Measurements from ENCODE around the gene WDR49.

WDR49 gene

GRCh38 chr3:167559924-167560323 is 93.8 kb downstream of the WDR49 start:
- Histone ChIP-seq H3K4me1 (ENCODE audit: control insufficient read depth, insufficient read depth, low read length) (no peaks in the 10 kb centered on the region), H3K27ac (ENCODE audit: extremely low read depth, low read depth, low read length) (no peak overlapping the region), H3K36me3 (ENCODE audit: control insufficient read depth in 2 of 2, insufficient read depth in 1 of 2, low read length in 2 of 2) (no peaks in the 10 kb centered on the region), H3K9me3 (ENCODE audit: control insufficient read depth, insufficient read depth, low read depth, low read length) (no peaks in the 10 kb centered on the region), H3K4me3 (ENCODE audit: low read depth, low read length) (no peak overlapping the region)
- ChIA-PET CTCF (no interaction called here), POLR2A (no interaction called here)
- TF ChIP-seq ZSCAN18 (tag by site-specific recombination; IDR thresholded peaks at IDR 0.05) (no peak), PRDM1 (tag by site-specific recombination; IDR thresholded peaks at IDR 0.05) (no peak), ZNF837 (tag by site-specific recombination; IDR thresholded peaks at IDR 0.05) (no peak), ZNF777 (tag by site-specific recombination; IDR thresholded peaks at IDR 0.05; ENCODE audit: borderline replicate concordance) (no peak), ZXDB (tag by site-specific recombination; IDR thresholded peaks at IDR 0.05) (no peak), BCL11A (tag by site-specific recombination; IDR thresholded peaks at IDR 0.05; ENCODE audit: low read depth) (no peak), ZNF623 (tag by site-specific recombination; IDR thresholded peaks at IDR 0.05) (no peak), ZNF423 (tag by site-specific recombination; IDR thresholded peaks at IDR 0.05) (no peak), ZNF785 (tag by site-specific recombination; IDR thresholded peaks at IDR 0.05) (no peak), ZNF391 (tag by site-specific recombination; IDR thresholded peaks at IDR 0.05; ENCODE audit: borderline replicate concordance, low read depth) (no peak), ZNF776 (tag by site-specific recombination; IDR thresholded peaks at IDR 0.05; ENCODE audit: borderline replicate concordance) (no peak), ZNF610 (tag by site-specific recombination; IDR thresholded peaks at IDR 0.05; ENCODE audit: borderline replicate concordance) (no peak)
- TF ChIP-seq, protein P1, sequence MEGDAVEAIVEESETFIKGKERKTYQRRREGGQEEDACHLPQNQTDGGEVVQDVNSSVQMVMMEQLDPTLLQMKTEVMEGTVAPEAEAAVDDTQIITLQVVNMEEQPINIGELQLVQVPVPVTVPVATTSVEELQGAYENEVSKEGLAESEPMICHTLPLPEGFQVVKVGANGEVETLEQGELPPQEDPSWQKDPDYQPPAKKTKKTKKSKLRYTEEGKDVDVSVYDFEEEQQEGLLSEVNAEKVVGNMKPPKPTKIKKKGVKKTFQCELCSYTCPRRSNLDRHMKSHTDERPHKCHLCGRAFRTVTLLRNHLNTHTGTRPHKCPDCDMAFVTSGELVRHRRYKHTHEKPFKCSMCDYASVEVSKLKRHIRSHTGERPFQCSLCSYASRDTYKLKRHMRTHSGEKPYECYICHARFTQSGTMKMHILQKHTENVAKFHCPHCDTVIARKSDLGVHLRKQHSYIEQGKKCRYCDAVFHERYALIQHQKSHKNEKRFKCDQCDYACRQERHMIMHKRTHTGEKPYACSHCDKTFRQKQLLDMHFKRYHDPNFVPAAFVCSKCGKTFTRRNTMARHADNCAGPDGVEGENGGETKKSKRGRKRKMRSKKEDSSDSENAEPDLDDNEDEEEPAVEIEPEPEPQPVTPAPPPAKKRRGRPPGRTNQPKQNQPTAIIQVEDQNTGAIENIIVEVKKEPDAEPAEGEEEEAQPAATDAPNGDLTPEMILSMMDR (tag by site-specific recombination; IDR thresholded peaks at IDR 0.05) = no peak
- TF ChIP-seq, protein P2, sequence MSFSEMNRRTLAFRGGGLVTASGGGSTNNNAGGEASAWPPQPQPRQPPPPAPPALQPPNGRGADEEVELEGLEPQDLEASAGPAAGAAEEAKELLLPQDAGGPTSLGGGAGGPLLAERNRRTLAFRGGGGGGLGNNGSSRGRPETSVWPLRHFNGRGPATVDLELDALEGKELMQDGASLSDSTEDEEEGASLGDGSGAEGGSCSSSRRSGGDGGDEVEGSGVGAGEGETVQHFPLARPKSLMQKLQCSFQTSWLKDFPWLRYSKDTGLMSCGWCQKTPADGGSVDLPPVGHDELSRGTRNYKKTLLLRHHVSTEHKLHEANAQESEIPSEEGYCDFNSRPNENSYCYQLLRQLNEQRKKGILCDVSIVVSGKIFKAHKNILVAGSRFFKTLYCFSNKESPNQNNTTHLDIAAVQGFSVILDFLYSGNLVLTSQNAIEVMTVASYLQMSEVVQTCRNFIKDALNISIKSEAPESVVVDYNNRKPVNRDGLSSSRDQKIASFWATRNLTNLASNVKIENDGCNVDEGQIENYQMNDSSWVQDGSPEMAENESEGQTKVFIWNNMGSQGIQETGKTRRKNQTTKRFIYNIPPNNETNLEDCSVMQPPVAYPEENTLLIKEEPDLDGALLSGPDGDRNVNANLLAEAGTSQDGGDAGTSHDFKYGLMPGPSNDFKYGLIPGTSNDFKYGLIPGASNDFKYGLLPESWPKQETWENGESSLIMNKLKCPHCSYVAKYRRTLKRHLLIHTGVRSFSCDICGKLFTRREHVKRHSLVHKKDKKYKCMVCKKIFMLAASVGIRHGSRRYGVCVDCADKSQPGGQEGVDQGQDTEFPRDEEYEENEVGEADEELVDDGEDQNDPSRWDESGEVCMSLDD (tag by site-specific recombination; IDR thresholded peaks at IDR 0.05) = no peak

DNA sequence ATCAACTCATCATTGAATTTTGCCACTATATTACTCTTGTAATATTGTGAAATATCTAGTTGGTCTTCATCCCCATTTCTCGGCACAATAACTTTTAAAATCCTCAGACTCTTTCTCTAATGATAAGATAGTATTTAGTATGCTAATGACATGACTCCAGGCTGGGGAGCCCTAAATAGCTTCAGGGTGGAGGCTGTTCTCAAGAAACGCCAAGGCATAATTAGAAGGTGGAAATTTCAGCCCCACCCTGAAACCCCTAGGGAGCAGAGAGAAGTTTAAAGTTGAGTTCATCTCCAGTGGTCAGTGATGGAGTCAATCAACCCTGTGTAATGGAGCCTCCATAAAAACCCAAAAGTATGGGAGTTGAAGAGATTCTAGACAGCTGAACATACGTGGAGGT is 98.8 kb downstream of the WDR49 start:
- ChIA-PET POLR2A (no interaction called here), CTCF (interaction anchor here (0.9 kb wide), 1 partner anchor 10 kb away, joined by 3 read pairs; no protein-coding TSS in a partner anchor)
- Histone ChIP-seq H3K36me3 (ENCODE audit: control insufficient read depth in 2 of 2, insufficient read depth in 1 of 2, low read length in 2 of 2) (no peaks in the 10 kb centered on the region), H3K9me3 (ENCODE audit: control insufficient read depth, insufficient read depth, low read depth, low read length) (no peaks in the 10 kb centered on the region), H3K4me3 (ENCODE audit: low read depth, low read length) (no peak overlapping the region), H3K27ac (ENCODE audit: extremely low read depth, low read depth, low read length) (no peak overlapping the region), H3K4me1 (ENCODE audit: control insufficient read depth, insufficient read depth, low read length) (no peaks in the 10 kb centered on the region)
- TF ChIP-seq ZSCAN4 (tag by site-specific recombination; IDR thresholded peaks at IDR 0.05) = no peak
- no peak for TF ChIP-seq ZXDB (tag by site-specific recombination; IDR thresholded peaks at IDR 0.05)
- TF ChIP-seq ZNF214 (tag by site-specific recombination; IDR thresholded peaks at IDR 0.05; ENCODE audit: borderline replicate concordance) = no peak
- no peak for TF ChIP-seq ZNF747 (tag by site-specific recombination; IDR thresholded peaks at IDR 0.05)

Data from HEK293 (cell line).